Measurements from ENCODE around the gene CLSTN2.

CLSTN2 gene

DNA sequence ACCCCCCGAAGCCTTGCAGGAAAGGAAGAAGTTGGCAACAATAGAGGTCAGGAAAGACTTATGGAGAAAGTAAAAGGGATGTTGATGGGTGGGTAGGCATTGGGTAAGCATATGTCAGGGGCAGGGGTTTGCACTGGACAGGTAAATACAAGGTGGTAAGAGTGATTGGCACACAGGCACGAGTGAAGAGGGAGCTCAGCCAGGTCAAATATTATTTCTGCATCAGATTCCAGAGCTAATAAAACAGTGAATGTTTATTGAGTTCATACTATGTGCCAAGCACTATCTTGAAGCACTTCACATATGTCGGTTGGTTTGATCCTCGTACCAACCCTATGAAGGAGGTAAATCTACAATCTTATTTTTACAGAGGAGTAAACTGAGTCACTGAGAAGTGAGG lies 6.6 kb downstream of the CLSTN2 start:
- Histone ChIP-seq H3K9ac (ENCODE audit: low read length) (no peak overlapping the region), H3K9me2 (replicated peaks; ENCODE audit: insufficient read depth, low read length) (no peaks in the 10 kb centered on the region), H3K79me2 (ENCODE audit: low read length) (no peaks in the 10 kb centered on the region), H3K4me2 (ENCODE audit: low read depth, low read length) (no peak overlapping the region), H3K4me1 (ENCODE audit: low read length) (no peaks in the 10 kb centered on the region), H3K27ac (ENCODE audit: low read length) (no peak overlapping the region), H2AFZ (ENCODE audit: low read length) (no peak overlapping the region), H4K20me1 (ENCODE audit: insufficient read depth, low read length) (no peaks in the 10 kb centered on the region; the same call in 1 of the 2 replicates), H3K4me3 (ENCODE audit: low read length) (no peak overlapping the region), H3K36me3 (replicated peaks; ENCODE audit: insufficient read depth, low read length) (no peaks in the 10 kb centered on the region), H3K9me3 (replicated peaks; ENCODE audit: insufficient read depth, low read length) (no peaks in the 10 kb centered on the region), H3F3A (ENCODE audit: insufficient read depth, low read length) (no peaks in the 10 kb centered on the region), H3K27me3 (replicated peaks; ENCODE audit: insufficient read depth, low read length) (peaks cover 7% of the 10 kb centered on the region)
- no peak for DNase-seq
- TF ChIP-seq EZH2 (optimal IDR thresholded peaks at IDR 0.05; ENCODE audit: low read depth, low read length) (no peak), EZH2phosphoT487 (IDR thresholded peaks at IDR 0.05; ENCODE audit: low read length) (no peak), CTCF (IDR thresholded peaks at IDR 0.05; ENCODE audit: low read length) (no peak)

- no peaks in the 10 kb centered on the region for H3K79me2 ChIP-seq (ENCODE audit: low read length)
- no peaks in the 10 kb centered on the region for H3K4me1 ChIP-seq (ENCODE audit: low read length)
- H3K9ac ChIP-seq (ENCODE audit: low read length) = no peak overlapping the region
- TF ChIP-seq CTCF (IDR thresholded peaks at IDR 0.05; ENCODE audit: low read length) (no peak), EZH2phosphoT487 (IDR thresholded peaks at IDR 0.05; ENCODE audit: low read length) (no peak), EZH2 (optimal IDR thresholded peaks at IDR 0.05; ENCODE audit: low read depth, low read length) (no peak)
- no peaks in the 10 kb centered on the region for H3K27me3 ChIP-seq (replicated peaks; ENCODE audit: insufficient read depth, low read length)
- H3K9me2 ChIP-seq (replicated peaks; ENCODE audit: insufficient read depth, low read length) = no peaks in the 10 kb centered on the region
- no peaks in the 10 kb centered on the region for H3K36me3 ChIP-seq (replicated peaks; ENCODE audit: insufficient read depth, low read length)
- no peak overlapping the region for H3K4me2 ChIP-seq (ENCODE audit: low read depth, low read length)
- no peak overlapping the region for H3K27ac ChIP-seq (ENCODE audit: low read length)
- H3F3A ChIP-seq (ENCODE audit: insufficient read depth, low read length) = no peaks in the 10 kb centered on the region
- H2AFZ ChIP-seq (ENCODE audit: low read length) = no peak overlapping the region
- H3K9me3 ChIP-seq (replicated peaks; ENCODE audit: insufficient read depth, low read length) = no peaks in the 10 kb centered on the region
- H3K4me3 ChIP-seq (ENCODE audit: low read length) = no peak overlapping the region
- no peaks in the 10 kb centered on the region for H4K20me1 ChIP-seq (ENCODE audit: insufficient read depth, low read length)
- DNase-seq = no peak
Measured at GRCh38 chr3:139944256-139944910, 9.4 kb downstream of the CLSTN2 start.

- H4K20me1 ChIP-seq (ENCODE audit: insufficient read depth, low read length) = no peaks in the 10 kb centered on the region
- no peaks in the 10 kb centered on the region for H3K4me1 ChIP-seq (ENCODE audit: low read length)
- TF ChIP-seq EZH2phosphoT487 (IDR thresholded peaks at IDR 0.05; ENCODE audit: low read length) (no peak), CTCF (IDR thresholded peaks at IDR 0.05; ENCODE audit: low read length) (no peak)
Measured at GRCh38 chr3:139945386-139945785, 10.4 kb downstream of the CLSTN2 start.

More at GRCh38 chr3:139945386-139945785, 10.4 kb downstream of the CLSTN2 start:
- no peaks in the 10 kb centered on the region for H3K79me2 ChIP-seq (ENCODE audit: low read length)
- H3K9me2 ChIP-seq (replicated peaks; ENCODE audit: insufficient read depth, low read length) = no peaks in the 10 kb centered on the region
- no peak overlapping the region for H3K4me2 ChIP-seq (ENCODE audit: low read depth, low read length)
- no peaks in the 10 kb centered on the region for H3F3A ChIP-seq (ENCODE audit: insufficient read depth, low read length)
- no peak for DNase-seq
- H3K9ac ChIP-seq (ENCODE audit: low read length) = no peak overlapping the region
- no peak overlapping the region for H3K4me3 ChIP-seq (ENCODE audit: low read length)
- no peaks in the 10 kb centered on the region for H3K36me3 ChIP-seq (replicated peaks; ENCODE audit: insufficient read depth, low read length)
- no peak overlapping the region for H3K27ac ChIP-seq (ENCODE audit: low read length)
- no peaks in the 10 kb centered on the region for H3K9me3 ChIP-seq (replicated peaks; ENCODE audit: insufficient read depth, low read length)
- H3K27me3 ChIP-seq (replicated peaks; ENCODE audit: insufficient read depth, low read length) = no peaks in the 10 kb centered on the region
- no peak overlapping the region for H2AFZ ChIP-seq (ENCODE audit: low read length)

All from MM.1S (cell line).